DND-41 (cell line): ENCODE results near the gene CD109.

Source experiments
- CTCF ChIP-seq: IDR thresholded peaks from 2 replicates; pipeline ENCODE4 v1.5.1; 2012; ENCODE audit warnings: borderline replicate concordance, low read length, moderate library complexity, mild to moderate bottlenecking; ENCODE audit not compliant: poor library complexity, severe bottlenecking; ENCODE audit errors: extremely low read depth
- EZH2 ChIP-seq: IDR thresholded peaks from 3 replicates; pipeline ENCODE4 v1.6.1; 2012; ENCODE audit warnings: borderline replicate concordance, low read depth, mild to moderate bottlenecking, moderate library complexity, low read length, inconsistent platforms; ENCODE audit not compliant: severe bottlenecking

GRCh38 chr6:73657201-73657600 is 38.8 kb upstream of the CD109 start:
- TF ChIP-seq CTCF = no peak
- no peak for TF ChIP-seq EZH2
